Pancreas (tissue), 10 donors: ENCODE data around the gene FRS2. TPM values are rescaled to one million over a fixed set of nuclear protein-coding genes. Genes with fewer than 3 reads are reported as not detected.

Experiments used
- ATAC-seq, 4 donors: fragments of 200-7000 bp; cut with Tn5 transposase; one replicate each; pipeline versions ENCODE4 v1.8.0 to v1.9.1; 2020; ENCODE audit warnings: mild to moderate bottlenecking in 4 of 4, moderate library complexity in 4 of 4
- DNase-seq, 6 donors: peaks; one replicate each; pipeline ENCODE4 v3.0.0-alpha.2; 2020
- FAIRE-seq: peaks from 2 replicates; lab custom pipeline; 2012; peaks lifted over from hg19 to GRCh38; lab: Jason Lieb, UNC
- H3K27ac ChIP-seq, 4 donors: fragments of 200-600 bp; sonication (generic); 1 replicate in 3 of 4; 2 replicates in 1 of 4; pipeline versions ENCODE4 v1.5.0 to v1.8.0; 2020
- H3K27me3 ChIP-seq, 4 donors: fragments of 200-600 bp; one replicate each; pipeline ENCODE4 v1.8.0; 2021
- H3K36me3 ChIP-seq, 3 donors: fragments of 200-600 bp; sonication (generic) in 1 of 3; one replicate each; pipeline versions ENCODE4 v1.5.0 to v1.8.0; 2020 to 2021
- H3K4me1 ChIP-seq, 3 donors: fragments of 200-600 bp; one replicate each; pipeline ENCODE4 v1.8.0; 2021
- H3K4me3 ChIP-seq, 4 donors: fragments of 200-600 bp; sonication (generic) in 2 of 4; one replicate each; pipeline versions ENCODE4 v1.5.0 to v1.8.0; 2020 to 2021
- H3K9me3 ChIP-seq, 4 donors: fragments of 200-600 bp; one replicate each; pipeline ENCODE4 v1.8.0; 2021
- WGBS, 2 donors: extraction: QIAGEN DNeasy Blood & Tissue Kit; methylation state at CpG; one replicate each; pipeline ENCODE4 v1.1.7; 2013; 5-methylcytosine and 5-hydroxymethylcytosine counted together
- intact Hi-C, 3 donors: fragments of 100-400 bp; cut with DNase I; formaldehyde crosslinking; loops; one replicate each; pipeline versions ENCODE4 v1.11.1 to v1.14.2; 2022
- polyA plus RNA-seq, 2 donors: library from polyadenylated mRNA; stranded (reverse); fragments of 200-250 nt; gene quantifications; one replicate each; pipeline ENCODE4 v1.2.3, GENCODE V29; 2013
- total RNA-seq, 6 donors: library from RNA; stranded (reverse); fragmentation: NEBNext Ultra II Directional in 4 of 6; extraction: Animal tissue kit (Norgen Biotek cat#: 25700) in 4 of 6; gene quantifications; one replicate each; pipeline versions ENCODE4 v1.2.1 to v1.2.4, GENCODE V29; 2021 to 2023
- TF ChIP-seq, protein P1 (sequence below), 4 donors: fragments of 200-600 bp; sonication (generic) in 3 of 4; IDR thresholded peaks; one replicate each; pipeline versions ENCODE4 v1.5.0 to v1.8.0; 2021; ENCODE audit warnings: antibody characterized with exemption in 4 of 4
- donor health status: healthy with polysubstance abuse.
- donor health status: DM: no; HTN: no; CAD: no; lungs with moderate emphysema.
- donor health status: DM: no; HTN: no; CAD: no.
- donor health status: control.
- donor health status: control.
- donor health status: Bipolar disorder and iron deficiency.
- donor health status: DM: yes; HTN: yes; CAD: no.
- donor health status: DM: no; HTN: no; CAD: no.
- donor health status: DM: no; HTN: no; CAD: no.
- donor health status: DM: yes; HTN: yes; CAD: no.

FRS2 gene
- total and polyA plus RNA-seq, 8 donors: 2.5 to 23.2 (median 12.1) TPM

DNA sequence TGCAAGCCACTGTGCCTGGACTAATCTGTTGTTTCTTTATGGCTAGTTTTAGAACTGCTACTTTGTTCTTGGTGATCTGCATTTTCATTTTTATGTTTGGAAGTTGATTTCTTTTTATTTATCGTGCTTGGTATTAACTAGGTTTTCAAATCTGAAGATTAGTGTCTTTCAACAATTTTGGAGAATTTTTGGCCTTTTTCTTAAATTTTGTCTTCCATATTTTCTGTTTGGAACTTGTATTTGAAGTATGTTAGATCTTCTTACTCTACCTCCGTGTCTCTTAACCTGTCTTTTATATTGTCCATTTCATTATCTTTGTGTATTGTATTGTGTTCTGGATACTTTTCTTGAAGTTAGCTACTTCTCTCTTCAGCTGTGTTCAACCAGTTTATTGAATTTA lies 9.5 kb downstream of the FRS2 start:
- H3K4me3 ChIP-seq: no peak overlapping the region
- intact Hi-C loops: no loop called here
- no peaks in the 10 kb centered on the region for H3K36me3 ChIP-seq
- WGBS, 2 donors: 95% methylated on average over 2 of the region's 2 CpGs
- H3K27ac ChIP-seq: no peak overlapping the region
- TF ChIP-seq, protein P1, sequence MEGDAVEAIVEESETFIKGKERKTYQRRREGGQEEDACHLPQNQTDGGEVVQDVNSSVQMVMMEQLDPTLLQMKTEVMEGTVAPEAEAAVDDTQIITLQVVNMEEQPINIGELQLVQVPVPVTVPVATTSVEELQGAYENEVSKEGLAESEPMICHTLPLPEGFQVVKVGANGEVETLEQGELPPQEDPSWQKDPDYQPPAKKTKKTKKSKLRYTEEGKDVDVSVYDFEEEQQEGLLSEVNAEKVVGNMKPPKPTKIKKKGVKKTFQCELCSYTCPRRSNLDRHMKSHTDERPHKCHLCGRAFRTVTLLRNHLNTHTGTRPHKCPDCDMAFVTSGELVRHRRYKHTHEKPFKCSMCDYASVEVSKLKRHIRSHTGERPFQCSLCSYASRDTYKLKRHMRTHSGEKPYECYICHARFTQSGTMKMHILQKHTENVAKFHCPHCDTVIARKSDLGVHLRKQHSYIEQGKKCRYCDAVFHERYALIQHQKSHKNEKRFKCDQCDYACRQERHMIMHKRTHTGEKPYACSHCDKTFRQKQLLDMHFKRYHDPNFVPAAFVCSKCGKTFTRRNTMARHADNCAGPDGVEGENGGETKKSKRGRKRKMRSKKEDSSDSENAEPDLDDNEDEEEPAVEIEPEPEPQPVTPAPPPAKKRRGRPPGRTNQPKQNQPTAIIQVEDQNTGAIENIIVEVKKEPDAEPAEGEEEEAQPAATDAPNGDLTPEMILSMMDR (IDR thresholded peaks at IDR 0.05): no peak
- H3K27me3 ChIP-seq: no peaks in the 10 kb centered on the region
- no peaks in the 10 kb centered on the region for H3K9me3 ChIP-seq
- peaks cover 0 to 25% (median 14%) of the 10 kb centered on the region in 3 donors for H3K4me1 ChIP-seq
- DNase-seq: no peak
- no peak for ATAC-seq
- no peak for FAIRE-seq

DNA sequence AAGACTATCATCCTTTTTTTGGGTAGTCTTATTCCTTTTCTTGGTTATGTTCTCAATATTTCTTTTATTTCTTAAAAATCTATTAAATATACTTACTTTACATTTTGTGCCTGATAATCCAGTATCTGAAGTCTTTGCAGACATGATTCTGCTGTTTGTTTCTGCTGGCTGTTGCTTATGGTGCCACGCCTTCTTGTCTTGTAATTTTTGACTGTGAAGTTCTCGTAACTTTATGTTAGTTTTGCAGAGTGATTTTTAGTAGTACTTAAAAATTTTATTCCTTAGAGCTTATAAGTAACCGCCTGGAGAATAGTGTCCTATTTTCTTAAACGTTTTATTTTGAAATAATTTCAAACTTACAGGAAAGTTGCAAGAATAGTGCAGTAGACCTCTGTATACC lies 10.5 kb downstream of the FRS2 start:
- intact Hi-C loops: no loop called here
- Histone ChIP-seq H3K36me3 (no peaks in the 10 kb centered on the region), H3K4me3 (no peak overlapping the region), H3K4me1 (peaks cover 0 to 16% (median 4%) of the 10 kb centered on the region in 3 donors), H3K27ac (no peak overlapping the region), H3K9me3 (no peaks in the 10 kb centered on the region), H3K27me3 (no peaks in the 10 kb centered on the region)
- WGBS, 2 donors: 91 to 97% methylated on average over 4 of the region's 4 CpGs
- ATAC-seq (no peak), FAIRE-seq (no peak), DNase-seq (no peak)
- TF ChIP-seq, protein P1 (IDR thresholded peaks at IDR 0.05): no peak

DNA sequence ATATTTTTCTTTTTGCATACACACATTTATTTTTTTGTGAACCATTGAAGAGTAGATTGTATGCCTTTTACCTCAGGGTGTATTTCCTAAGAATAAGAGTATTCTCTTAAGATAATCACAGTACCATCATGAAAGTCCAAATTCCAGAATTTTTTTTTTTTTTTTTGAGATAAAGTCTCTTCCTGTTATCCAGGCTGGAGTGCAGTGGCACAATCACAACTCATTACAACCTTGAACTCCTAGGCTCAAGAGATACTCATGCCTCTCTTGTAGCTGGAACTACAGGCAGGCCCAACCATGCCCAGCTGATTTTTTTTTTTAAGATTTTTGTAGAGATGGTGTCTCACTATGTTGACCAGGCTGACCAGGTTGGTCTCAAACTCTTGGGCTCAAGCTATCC lies 10.9 kb downstream of the FRS2 start:
- no peaks in the 10 kb centered on the region for H3K36me3 ChIP-seq
- FAIRE-seq (no peak), ATAC-seq (no peak), DNase-seq (no peak)
- H3K27ac ChIP-seq: no peak overlapping the region
- no peaks in the 10 kb centered on the region for H3K9me3 ChIP-seq
- peaks cover 0 to 12% (median 0%) of the 10 kb centered on the region in 3 donors for H3K4me1 ChIP-seq
- intact Hi-C loops: no loop called here
- H3K27me3 ChIP-seq: no peaks in the 10 kb centered on the region
- TF ChIP-seq, protein P1 (IDR thresholded peaks at IDR 0.05): no peak
- no peak overlapping the region for H3K4me3 ChIP-seq

DNA sequence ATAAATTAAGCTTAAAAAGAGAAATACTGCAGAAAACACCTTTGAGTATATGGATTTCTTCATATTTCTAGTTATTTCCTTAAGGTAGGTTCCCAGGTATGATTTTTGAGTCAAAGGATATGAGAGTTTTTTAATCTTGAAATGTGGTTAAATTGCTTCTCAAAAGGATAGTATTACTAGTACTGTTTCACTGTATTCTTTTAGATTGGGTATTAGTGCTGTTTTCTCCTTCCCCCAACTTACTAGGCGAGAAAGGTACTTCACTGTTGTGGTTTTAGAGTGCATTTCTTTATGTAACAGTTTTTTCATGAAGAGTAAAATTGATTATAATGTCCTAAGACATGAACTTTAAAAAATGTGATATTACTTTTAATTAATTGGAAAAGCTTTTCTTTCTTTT lies 13.5 kb downstream of the FRS2 start:
- TF ChIP-seq, protein P1 (IDR thresholded peaks at IDR 0.05): no peak
- FAIRE-seq (no peak), DNase-seq (no peak), ATAC-seq (no peak)
- intact Hi-C loops: no loop called here
- no peak overlapping the region for H3K4me3 ChIP-seq
- H3K27me3 ChIP-seq: no peaks in the 10 kb centered on the region
- 96 to 100% methylated on average over 1 of the region's 1 CpG for WGBS, 2 donors
- no peaks in the 10 kb centered on the region for H3K36me3 ChIP-seq
- peaks cover 0 to 9% (median 0%) of the 10 kb centered on the region in 3 donors for H3K4me1 ChIP-seq
- H3K27ac ChIP-seq: no peak overlapping the region
- no peaks in the 10 kb centered on the region for H3K9me3 ChIP-seq

DNA sequence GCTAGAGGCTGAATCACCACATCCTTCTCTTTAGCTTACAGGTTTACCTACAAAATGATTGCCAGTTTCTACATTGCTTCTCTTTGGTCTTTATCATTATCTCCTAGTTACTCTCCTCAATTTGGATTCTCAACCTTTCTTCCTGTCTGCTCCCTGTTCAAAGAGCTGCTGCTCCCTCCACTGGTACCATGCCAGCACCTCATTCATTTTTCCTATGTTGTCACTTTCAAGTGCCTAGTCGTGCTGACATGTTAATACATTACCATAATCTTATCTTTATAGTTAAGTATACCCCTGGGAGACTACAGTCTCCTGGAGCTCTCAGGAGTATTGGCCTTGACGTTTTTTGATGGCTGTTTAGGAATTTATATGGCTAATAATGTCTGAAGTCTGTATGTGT lies 14.2 kb downstream of the FRS2 start:
- Histone ChIP-seq H3K4me1 (peaks cover 0 to 9% (median 0%) of the 10 kb centered on the region in 3 donors), H3K36me3 (no peaks in the 10 kb centered on the region), H3K27me3 (no peaks in the 10 kb centered on the region), H3K9me3 (no peaks in the 10 kb centered on the region), H3K4me3 (no peak overlapping the region), H3K27ac (no peak overlapping the region)
- TF ChIP-seq, protein P1 (IDR thresholded peaks at IDR 0.05): no peak
- WGBS, 2 donors: 7 to 8% methylated on average over 2 of the region's 2 CpGs
- intact Hi-C loops: no loop called here
- FAIRE-seq: no peak
- ATAC-seq: no peak
- no peak for DNase-seq
